HG02763 (cell line): Measurements from ENCODE around the gene LGALS7B.
"Not testable (repeated sequence)": the region's sequence is repeated elsewhere in the genome, so short reads cannot be mapped to it uniquely, and the experiment has no call there.

Experiments used
- ATAC-seq: cut with Tn5 transposase; IDR thresholded peaks from one replicate; pipeline ENCODE4 v1.9.1; 2021; ENCODE audit warnings: mild to moderate bottlenecking, moderate library complexity; ENCODE audit not compliant: unreplicated experiment

Gene LGALS7B

GRCh38 chr19:38769635-38770211 lies 19.3 kb upstream of the LGALS7B start:
- no peak for ATAC-seq

- peak; percentile 14 for ATAC-seq
Observed at GRCh38 chr19:38770228-38770948, 18.6 kb upstream of the LGALS7B start.

GRCh38 chr19:38770949-38771275 lies 18.1 kb upstream of the LGALS7B start:
- peak; percentile 59 for ATAC-seq

- not testable (repeated sequence) for ATAC-seq
Observed at GRCh38 chr19:38771569-38771968, 17.4 kb upstream of the LGALS7B start.

GRCh38 chr19:38773469-38774177 lies 15.4 kb upstream of the LGALS7B start, which contains the start of gene LGALS7:
Gene LGALS7 (minus strand): TSS chr19:38773517. CDS start chr19:38773492, 25 bp downstream.
- ATAC-seq = no peak

DNA sequence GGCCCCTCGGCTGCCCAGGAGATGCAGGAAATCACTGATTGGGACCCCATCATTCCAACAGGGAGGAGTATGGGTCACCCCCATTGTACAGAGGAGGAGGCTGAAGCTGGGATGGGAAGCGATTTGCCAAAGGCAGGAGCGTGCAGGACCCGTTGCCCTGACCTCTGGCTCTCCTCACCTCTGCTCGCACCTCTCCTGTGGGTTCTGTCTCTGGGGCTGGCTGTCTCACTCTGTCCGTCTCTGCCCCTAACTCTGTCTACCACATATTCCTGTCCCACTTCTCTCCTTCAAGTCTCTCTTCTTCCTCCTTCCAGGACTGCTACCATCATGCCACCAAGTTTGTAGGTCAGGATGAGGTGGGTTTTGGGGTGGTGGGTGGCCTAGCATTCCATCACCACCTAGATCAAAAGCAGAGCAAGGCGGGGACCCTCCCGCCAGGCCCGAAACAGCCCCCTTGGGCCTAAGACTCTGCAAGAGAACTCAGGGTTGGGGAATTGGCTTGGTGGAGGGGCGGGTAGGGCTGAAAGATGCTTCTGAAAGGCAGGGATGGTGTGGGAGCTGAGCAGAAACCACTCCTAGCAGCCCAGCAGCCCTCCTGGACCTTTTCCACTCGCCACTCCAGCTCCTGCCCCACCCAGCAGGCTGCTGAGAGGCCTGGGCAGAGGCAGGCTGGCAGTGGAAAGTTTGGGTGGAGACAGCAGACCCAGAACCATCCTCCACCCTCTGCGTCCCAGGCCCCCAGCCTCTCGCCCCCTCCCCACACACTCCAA lies 14.6 kb upstream of the LGALS7B start:
- ATAC-seq = no peak

GRCh38 chr19:38778733-38779132 lies 10.3 kb upstream of the LGALS7B start:
- no peak for ATAC-seq

- no peak for ATAC-seq
Observed at GRCh38 chr19:38780443-38780842, 8.6 kb upstream of the LGALS7B start.

DNA sequence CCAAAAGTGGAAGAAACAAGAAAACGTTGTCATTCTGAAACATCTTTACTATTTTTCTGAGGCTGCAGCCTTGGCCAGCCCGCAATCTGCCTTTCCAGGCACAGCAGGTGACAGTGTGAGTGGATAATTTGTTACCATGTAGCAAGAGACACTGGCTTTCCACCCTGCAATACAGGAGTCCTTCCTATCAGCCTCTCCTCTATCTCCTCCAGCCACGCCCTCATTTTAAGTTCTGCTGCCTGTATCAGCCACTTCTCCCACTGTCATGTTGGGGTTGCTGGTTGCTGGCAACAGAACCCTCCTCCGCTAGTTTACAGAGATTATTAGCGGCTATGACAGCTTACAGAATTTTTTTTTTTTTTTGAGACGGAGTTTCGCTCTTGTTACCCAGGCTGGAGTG lies 7.9 kb upstream of the LGALS7B start:
- no peak for ATAC-seq

DNA sequence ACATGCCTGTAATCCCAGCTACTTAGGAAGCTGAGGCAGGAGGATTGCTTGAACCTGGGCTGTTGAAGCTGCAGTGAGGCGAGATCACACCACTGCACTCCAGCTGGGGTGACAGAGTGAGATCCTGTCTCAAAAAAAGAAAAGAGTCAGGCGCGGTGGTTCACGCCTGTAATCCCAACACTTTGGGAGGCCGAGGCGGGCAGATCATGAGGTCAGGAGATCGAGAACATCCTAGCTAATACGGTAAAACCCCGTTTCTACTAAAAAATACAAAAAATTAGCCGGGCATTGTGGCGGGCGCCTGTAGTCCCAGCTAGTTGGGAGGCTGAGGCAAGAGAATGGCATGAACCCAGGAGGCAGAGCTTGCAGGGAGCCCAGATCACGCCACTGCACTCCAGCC lies 6.8 kb upstream of the LGALS7B start:
- ATAC-seq = not testable (repeated sequence)

GRCh38 chr19:38784224-38784623 lies 4.8 kb upstream of the LGALS7B start:
- no peak for ATAC-seq

DNA sequence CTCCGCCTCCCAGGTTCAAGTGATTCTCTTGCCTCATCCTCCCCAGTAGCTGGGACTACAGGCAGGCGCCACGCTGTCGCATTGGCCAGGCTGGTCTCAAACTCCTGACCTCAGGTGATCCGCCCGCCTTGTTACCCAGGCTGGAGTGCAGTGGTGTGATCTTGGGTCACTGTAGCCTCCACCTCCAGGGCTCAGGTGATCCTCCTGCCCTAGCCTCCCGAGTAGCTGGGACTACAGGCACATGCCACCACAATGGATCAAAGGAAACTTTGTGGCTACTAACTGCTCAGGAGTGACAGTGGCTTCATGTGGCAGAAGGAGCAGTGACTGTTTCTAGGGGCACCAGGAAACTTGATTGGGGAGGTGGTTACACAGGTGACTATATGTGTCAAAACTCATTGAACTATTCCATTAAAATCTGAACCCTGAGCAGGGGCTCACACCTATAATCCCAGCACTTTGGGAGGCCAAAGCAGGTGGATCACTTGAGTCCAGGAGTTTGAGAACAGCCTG lies 3.8 kb upstream of the LGALS7B start:
- ATAC-seq = no peak

DNA sequence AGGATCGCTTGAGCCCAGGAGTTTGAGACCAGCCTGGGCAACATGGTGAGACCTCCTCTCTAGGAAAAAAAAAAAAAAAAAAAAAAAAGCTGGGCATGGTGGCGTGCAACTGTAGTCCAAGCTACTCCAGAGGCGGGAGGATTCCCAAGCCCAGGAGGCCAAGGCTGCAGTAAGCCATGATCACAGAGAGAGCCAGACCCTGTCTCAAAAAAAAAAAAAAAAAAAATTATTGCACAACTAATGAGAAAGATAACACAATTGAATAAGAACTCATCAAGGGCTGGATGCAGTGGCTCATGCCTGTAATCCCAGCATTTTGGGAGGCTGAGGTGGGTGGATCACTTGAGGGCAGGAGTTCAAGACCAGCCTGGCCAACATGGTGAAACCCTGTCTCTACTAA lies 2.9 kb upstream of the LGALS7B start:
- ATAC-seq = not testable (repeated sequence)

DNA sequence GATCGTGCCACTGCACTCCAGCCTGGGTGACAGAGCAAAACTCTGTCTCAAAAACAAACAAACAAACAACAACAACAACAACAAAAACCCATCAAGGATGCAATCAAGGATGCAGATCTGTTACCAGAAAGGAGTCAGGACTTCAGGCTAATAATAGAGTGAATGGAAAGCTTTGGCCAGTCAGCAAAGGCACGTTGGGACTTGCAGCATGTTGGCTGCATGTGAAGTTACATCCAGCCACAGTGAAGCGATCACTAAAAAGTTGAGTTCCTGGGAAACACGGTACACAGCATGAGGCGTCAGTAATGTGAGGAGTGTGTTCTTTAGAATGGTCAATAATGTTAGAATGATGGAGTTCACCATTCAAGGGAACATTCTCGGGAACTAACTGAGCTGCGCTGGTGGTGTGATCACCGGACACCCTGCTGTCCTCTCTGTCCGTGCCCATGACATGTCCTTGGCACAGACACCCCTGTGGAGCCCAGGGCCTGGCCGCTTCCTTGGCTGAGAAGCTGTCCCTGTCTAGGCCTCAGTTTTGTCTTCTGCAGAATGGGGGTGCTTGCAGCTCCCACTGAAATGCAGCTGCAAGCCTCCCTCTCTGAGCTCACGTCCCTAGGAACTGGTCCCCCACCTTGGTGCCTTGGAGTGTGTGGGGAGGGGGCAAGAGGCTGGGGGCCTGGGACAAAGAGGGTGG lies 2.3 kb upstream of the LGALS7B start:
- no peak for ATAC-seq

GRCh38 chr19:38790507-38791403 lies 1.8 kb downstream of the LGALS7B start:
- not testable (repeated sequence) for ATAC-seq

GRCh38 chr19:38791451-38792064 lies 2.6 kb downstream of the LGALS7B start:
- peak; percentile 52 for ATAC-seq

GRCh38 chr19:38792250-38793111 lies 3.5 kb downstream of the LGALS7B start:
- ATAC-seq = no peak

GRCh38 chr19:38793177-38793576 lies 4.2 kb downstream of the LGALS7B start:
- ATAC-seq = no peak
